NCI-H128 (cell line): Measurements from ENCODE around the gene UCP2.

ENCODE experiments used
- DNase-seq: peaks from one replicate; lab custom pipeline; 2025; ENCODE audit not compliant: unreplicated experiment; lab: John Stamatoyannopoulos, UW

UCP2 gene

DNA sequence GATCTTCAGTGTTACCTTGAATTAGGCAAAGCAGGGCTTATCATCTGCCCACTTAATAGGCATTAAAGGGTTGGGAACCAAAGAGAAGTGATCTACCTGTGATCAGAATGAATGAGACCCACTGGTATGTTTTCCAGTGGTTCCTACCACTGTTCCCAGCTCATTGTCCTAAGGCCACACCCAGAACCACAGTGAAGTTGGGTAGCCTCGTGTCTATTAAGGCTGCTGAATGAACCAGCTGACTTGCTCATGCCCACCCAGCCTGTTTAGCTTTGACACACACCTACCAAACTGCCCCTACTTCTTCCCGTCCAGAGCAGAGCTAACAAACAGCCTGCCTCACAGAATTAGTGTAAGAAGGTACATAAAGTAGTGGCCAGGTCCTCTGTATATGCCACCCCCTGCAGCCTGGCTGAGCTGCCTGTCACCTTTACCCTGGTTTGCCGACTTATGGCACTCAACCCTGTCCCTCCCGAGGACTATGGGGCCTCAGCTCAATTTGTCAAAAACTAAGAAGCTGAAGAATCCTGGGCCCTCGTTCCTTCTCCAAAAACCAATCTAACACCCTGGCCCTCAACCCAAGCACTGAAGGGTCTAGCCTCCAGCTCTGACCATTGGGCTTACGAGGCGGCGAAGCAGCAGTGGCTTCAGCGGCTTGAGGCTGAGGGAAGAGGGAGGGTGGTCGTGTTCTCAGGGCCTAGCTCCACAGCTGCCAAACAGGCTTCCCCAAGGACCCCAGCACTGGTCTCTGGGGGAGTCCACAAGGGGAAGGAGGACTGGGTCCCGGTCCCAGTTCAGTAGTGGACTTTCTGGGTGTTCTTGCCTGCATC is 9.8 kb downstream of the UCP2 start:
- no peak for DNase-seq

DNA sequence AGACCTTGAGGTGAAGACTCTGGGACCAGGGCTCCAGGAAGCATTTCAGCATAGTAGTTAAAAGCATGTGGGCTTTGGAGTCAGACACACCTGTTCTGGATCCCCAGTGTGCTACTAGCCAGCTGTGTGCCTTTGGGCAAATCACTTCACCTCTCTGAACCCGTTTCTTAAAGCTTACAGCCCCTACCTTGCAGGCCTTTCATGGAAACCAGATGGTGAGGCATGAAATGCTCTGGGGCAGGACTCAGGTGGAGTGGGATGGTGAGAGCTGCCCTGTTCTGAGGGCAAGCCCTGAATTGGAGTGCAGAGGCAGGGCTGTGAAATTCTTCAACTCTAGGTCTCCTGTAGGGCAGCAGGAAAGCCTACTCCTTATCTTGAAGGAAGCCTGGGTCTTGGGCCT is 10.5 kb downstream of the UCP2 start:
- DNase-seq: no peak

GRCh38 chr11:73971175-73971719 is 11.4 kb downstream of the UCP2 start:
- DNase-seq: no peak

DNA sequence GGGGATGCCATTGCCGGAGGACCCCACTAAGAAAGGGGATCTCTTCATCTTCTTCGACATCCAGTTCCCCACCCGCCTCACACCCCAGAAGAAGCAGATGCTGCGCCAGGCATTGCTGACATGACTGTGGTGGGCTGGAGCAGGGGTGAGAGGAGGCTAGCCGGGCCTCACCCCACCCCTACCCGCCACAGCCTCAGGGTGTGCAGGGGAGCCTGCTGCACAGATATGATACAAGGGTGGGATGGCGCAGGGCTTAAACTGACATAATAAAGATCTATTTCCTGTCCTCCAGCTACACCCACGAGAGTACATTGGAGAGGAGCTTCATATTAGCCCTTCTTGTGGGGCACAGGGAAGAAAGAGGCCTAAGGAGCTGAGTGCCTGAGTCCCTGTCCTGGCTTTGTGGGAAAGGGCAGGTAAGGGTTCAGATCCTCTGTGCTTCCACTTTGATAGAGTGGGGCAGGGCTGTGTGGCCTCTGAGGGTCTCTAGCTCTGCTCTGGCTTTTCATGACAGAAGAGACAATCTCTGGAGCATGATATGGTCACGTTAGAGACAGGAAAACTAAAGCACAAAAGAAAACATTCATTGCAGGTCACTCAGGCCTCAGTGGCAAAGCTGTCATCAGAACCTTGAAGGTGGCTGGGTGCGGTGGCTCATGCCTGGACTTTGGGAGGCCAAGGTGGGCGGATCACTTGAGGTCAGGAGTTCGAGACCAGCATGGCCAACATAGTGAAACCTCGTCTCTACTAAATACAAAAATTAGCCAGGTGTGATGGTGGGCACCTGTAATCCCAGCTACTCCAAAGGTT is 12.4 kb downstream of the UCP2 start:
- DNase-seq: no peak

GRCh38 chr11:73969091-73969490 is 13.6 kb downstream of the UCP2 start:
- DNase-seq: no peak

DNA sequence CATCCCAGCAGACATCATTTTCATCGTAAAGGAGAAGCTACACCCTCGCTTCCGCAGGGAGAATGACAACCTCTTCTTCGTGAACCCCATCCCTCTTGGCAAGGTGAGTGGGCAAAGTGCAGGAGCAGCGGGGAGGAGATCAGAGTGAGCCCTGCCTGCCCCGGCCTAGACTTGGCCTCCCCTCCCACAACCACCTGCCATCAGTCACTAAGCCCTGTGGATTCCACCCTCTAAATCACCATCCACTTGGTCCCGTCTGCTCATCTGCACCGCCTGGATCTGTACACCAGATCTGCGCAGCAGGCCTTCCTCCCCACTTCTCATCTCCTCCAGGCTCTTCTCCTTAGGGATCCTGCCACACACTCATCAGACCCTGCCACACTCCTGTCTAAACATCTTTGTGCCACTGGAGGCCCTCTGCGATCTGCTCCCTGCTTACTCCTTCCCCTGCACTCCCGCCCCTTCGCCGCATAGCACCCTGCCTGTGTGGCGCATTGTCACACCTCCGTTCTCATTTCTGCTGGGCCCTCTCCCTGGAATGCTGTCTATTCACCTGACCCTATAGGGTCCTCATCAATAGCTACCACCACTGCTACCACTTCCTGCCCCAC is 14.2 kb downstream of the UCP2 start:
- no peak for DNase-seq

DNA sequence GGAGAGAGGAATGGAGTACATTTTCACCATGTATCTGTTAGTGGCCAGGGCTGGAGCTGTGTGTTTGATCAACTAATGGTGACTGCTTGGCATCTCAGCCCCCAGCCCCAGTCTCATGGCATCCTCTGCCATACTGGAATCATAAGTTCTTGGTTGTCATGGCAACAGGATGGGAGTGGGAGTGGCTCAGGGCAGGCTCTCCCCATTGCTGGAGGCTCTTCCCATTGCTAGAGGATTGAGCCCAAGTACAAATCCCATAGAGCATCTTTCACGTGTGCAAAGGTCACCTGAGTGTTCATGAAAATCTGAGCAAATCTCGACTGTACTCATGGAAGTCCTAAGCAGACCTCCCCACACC is 16.9 kb downstream of the UCP2 start:
- no peak for DNase-seq

DNA sequence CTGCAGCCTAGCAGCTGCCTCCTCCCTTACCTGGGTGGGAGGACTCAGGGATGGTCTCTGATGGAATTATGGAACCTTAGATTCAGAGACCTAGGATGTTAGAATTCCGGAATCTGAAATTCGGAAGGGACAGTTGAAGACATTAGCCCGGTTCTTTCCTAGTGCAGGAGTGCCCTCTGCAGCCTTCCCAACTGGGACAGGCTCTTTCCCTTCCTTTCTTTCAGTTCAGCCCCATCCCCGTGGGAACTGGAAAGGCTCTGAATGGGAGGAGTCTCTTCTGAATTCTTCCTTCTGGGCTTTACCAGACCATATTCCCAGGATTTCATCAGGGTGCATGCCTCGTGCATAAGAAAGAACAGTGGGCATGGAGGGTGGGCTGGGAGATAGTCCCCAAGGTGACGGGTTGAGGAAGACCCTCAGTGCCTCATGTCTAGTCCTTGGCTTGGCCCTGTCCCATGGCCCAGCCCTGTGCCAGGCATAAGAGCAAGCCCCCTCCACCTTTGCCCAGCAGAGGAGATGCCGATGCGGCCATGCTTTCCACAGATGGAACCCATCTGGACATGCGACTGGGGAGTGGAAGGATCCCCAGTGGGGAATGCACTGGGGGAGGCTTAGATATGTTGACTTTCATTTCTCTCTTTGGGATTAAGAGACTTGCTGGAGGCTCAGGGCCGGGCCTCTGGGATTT is 17.4 kb downstream of the UCP2 start:
- no peak for DNase-seq

DNA sequence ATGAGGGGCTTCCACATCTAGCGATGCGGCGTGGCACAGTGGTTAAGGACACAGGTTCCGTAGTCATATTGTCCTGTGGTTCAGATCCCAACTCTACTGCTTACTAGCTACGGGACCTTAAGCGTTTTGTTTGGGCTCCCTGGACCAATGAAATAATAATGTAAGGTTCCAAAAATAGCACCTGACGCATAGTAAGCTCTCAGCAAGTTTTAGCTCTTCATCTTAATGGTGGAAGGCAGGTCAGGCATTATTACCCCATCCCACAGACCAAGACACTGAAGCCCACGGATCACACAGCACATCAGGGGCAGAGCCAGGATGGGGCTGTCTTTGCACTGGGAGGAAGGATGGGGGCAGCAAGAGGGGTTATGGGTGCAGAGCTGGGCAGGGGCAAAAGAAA is 18.8 kb downstream of the UCP2 start:
- DNase-seq: no peak

DNA sequence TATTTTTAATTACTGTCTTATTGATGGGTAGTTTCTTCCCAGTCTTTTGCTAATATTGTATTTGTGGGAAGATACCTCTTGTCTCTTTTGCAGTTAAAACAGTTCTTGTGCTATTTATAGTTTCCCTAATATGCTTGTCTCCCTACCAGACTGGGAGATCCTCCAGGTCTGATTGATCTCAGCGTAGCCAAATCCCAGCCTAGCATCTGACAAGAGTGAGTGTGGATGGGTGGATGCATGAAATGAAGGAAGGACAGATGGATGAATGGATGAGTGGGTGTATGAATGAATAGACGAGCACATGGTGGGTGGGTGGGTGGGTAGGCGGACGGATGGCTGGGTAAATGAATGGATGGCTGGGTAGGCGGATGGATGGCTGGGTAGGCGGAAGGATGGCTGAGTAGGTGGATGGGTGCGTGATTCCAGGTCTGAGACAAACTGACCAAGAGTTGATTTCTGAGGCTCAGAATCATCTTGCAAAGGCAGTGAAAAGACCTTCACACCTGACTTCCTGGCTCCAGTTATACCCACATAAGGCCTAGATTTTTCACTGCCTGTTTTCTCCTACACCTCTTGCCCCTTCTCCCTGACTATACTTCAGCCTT is 20.4 kb downstream of the UCP2 start:
- no peak for DNase-seq

GRCh38 chr11:73961321-73961720 is 21.3 kb downstream of the UCP2 start:
- no peak for DNase-seq

DNA sequence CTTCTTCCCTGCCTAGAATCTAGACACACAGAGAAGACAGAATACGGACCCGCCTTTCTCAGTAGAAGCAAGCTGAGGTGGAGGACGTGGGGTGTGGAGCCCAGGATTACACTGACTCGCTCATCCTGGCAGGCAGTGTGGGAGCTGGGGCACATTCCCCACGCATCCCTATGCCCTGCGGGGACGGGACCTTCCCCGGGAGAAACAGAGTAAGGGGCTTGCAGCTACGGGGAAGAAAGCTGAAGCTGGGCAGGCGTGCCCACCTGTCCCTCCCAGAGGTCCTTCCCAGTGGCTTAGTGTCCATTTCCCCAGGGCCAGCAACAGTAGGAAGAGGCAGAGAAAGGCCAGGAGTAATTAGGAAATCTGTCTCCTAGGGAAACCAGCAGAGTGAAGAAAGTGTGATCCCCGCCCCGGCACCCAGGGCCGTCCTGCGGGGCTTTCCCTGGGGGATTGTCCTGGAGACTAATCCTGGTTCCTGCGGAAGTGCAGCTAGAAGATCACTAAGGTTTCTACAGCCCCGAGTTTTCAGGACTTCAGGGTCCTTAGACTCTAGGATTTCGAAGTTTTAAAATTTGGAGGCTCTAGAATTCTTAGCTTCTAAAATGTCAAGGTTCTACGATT is 24.0 kb downstream of the UCP2 start:
- DNase-seq: no peak

DNA sequence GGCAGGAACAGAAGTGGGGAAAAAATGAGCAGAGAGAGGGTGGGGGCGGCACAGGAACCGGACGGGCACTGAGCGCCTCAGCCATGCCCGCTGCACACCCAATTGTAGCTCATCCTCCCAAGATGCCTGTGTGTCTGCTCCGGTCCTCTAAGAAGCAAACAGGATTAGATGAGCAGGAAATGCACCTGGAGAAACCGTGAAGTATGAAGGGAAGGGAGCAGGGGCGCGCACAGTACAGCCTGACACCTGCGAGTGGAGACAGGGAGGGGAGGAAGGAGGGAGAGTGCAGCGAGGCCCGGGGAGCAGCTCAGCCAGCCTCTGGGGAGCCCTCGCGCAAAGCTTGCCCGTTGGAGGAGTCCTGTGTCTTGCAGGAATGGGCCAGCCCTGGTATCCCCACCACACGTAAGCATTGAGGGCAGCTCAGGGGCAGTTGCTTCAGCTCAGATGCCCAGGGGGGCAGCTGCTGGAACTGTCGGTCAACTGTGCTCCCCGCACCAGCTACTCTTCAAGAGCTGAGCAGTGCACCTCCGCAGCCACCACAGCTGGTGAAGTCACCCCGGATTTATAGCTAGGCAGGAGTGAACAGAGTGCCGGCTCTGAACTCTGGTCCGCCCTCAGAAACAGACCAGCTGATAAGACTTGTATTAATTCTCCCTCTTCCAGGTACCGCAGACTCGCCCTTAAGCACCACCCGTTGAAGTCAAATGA is 24.8 kb downstream of the UCP2 start:
- no peak for DNase-seq

- DNase-seq: no peak
Measured at GRCh38 chr11:73956876-73957653, 25.6 kb downstream of the UCP2 start.

- DNase-seq: peak; percentile 15
Measured at GRCh38 chr11:73951797-73952196, 30.8 kb downstream of the UCP2 start.

- DNase-seq: no peak
Measured at GRCh38 chr11:73950869-73951710, 31.6 kb downstream of the UCP2 start, which contains the start of gene DNAJB13. Gene DNAJB13, plus strand, starts transcription at chr11:73951026. Its CDS starts 44 bp downstream, at chr11:73951070.

DNA sequence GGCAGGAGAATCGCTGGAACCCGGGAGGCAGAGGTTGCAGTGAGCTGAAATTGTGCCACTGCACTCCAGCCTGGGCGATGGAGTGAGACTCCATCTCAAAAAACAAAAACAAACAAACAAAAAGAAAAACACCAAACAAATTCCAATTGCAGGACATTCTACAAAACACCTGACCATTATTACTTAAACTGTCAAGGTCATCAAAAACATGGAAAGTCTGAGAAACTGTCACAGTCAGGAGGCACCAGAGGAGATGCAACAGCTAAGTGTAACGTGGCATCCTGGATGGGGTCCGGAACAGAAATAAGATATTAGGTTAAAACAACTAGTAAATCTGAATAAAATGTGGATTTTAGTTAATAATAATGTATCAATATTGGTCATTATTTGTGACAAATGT is 32.7 kb downstream of the UCP2 start:
- no peak for DNase-seq

DNA sequence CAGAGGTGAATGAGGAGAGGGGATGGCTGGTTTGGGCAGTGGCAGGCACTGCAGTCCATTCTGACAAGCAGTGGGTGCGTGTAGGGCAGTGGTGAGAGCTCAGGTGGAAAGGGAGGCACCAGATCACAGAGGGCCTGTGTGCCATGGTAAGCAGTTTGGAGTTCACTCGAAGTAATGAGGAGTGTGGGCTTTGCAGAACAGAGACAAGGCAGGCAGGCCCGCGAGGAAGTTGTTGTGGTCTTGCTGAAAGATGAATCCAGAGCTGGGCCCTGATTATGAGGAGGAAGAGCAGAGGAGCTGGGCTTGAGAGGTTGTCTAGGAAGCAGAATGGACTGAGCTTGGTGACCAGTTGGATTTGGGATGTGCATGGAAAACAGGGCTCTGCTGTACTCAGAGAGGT is 33.4 kb downstream of the UCP2 start:
- DNase-seq: no peak
